HG03460 (cell line): ENCODE measurements around the gene RNASE9.
"Not testable (repeated sequence)": the region's sequence is repeated elsewhere in the genome, so short reads cannot be mapped to it uniquely, and the experiment has no call there.

Experiments used
- ATAC-seq: cut with Tn5 transposase; IDR thresholded peaks from one replicate; pipeline ENCODE4 v1.9.1; 2021; ENCODE audit not compliant: unreplicated experiment

Gene RNASE9

DNA sequence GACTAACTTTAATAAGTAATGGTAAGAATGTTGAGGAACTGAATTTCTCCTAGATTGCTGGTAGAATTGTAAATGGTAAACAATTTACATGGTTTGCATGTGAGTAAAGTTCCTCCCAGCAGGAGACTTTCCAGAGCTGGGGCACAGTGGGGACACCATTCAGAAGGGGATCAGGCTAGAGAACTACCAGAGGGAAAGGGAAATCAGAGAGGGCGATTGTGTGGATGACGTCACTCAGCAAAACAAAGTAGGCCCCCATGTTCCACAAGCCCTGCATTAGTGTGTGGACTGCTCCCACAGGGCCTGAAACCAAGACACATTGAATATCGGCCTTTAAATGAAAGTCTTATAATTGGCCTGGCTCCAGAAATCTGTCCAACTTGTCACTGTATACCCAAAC is 17.5 kb upstream of the RNASE9 start:
- no peak for ATAC-seq

- ATAC-seq, result not testable (repeated sequence)
Measured at GRCh38 chr14:20572382-20572990, 11.6 kb upstream of the RNASE9 start.

- not testable (repeated sequence) for ATAC-seq
Measured at GRCh38 chr14:20570720-20571119, 9.9 kb upstream of the RNASE9 start.

- ATAC-seq, result not testable (repeated sequence)
Measured at GRCh38 chr14:20569865-20570264, 9.0 kb upstream of the RNASE9 start.

DNA sequence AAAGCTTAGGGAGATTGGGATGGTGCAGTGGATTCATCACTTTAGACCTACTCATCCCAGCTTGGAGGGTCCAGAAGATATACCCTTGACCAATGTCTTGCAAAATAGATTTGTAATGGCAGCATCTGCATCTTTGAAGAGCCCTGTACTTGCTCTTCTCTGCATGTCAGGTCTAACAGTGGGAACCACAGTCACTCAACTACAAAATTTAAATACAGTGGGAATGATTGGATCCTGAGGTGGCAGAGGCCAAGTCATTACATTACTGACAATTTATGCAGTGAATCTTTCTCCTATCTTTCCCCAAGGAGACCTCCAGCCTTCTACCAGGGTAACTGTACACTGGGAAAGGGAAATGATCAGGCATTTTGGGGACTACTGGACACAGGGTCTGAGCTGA is 8.2 kb upstream of the RNASE9 start:
- ATAC-seq, result no peak

DNA sequence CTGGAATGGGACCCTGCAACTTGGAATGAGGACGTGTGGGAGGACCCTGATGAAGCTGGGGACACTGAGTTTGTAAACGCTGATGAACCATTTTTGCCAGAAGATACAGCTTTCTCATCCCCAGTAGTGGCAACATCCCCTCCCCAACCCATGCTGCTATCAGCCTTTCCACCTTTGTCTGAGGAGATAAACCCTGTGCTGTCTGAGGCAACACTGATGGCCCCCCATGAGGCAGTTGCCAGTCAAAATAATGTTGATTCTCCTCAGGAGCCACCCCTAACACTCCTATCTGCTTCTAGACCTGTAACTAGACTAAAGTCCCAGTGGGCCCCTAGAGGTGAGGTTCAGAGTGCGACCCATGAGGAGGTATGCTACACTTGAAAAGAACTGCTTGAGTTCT is 7.5 kb upstream of the RNASE9 start:
- ATAC-seq, result no peak

- not testable (repeated sequence) for ATAC-seq
Measured at GRCh38 chr14:20567199-20567598, 6.4 kb upstream of the RNASE9 start.

GRCh38 chr14:20564501-20564997 is 3.7 kb upstream of the RNASE9 start:
- no peak for ATAC-seq

DNA sequence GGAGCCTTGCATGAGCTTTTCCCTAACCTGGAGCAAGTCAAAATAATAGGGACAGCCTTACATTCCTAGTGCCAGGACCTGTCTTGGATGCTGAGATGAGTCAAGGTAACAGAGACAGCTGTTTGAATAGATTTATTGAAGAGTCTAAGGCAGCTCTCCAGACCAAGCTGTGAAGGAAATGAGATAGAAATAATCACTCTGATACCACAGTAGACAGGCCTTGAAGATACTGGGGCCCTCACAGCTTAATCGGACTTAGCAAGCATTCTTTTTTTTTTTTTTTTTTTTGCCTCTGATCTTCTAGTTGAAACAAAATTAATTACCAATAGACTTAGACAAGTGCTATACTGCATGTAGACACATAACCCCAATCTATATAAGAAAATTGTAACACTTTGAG is 3.1 kb upstream of the RNASE9 start:
- ATAC-seq, result no peak

GRCh38 chr14:20559461-20559904 is 1.4 kb downstream of the RNASE9 start:
- ATAC-seq, result no peak

DNA sequence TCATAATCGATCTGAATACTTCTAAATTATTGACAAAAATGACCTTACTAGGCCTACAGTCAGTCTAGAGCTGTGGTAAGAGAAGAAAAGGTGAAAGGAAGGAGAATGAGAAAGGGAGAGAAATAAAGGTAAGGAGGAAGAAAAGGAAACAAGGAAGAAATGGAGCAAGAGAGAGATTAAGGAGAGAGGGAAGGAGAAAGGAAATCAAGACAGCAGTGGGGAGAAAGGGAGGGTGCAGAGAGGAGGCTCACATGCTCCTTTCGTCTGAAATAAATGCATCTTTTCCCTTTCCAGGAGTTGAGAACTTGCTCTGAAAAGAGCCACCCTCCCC is 3.7 kb downstream of the RNASE9 start:
- ATAC-seq, result no peak

GRCh38 chr14:20556500-20557211 is 4.2 kb downstream of the RNASE9 start:
- no peak for ATAC-seq

- ATAC-seq, result no peak
Measured at GRCh38 chr14:20555845-20556244, 5.0 kb downstream of the RNASE9 start.

DNA sequence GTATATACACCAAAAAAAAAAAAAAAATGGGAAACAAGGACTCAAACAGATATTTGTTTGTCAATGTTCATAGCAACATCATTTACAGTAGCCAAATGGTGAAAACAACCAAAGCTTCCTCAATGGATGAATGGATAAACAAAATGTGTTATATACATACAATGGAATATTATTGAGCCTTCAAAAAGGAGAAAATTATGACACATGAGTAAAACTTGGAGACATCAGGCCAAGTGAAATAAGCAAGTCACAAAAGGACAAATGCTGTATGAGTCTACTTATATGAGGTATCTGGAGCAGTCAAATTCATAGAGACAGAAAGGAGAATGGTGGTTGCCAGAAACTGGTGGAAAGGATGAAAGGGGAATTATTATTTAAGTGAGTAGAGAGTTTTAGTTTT is 7.8 kb downstream of the RNASE9 start:
- ATAC-seq, result no peak

DNA sequence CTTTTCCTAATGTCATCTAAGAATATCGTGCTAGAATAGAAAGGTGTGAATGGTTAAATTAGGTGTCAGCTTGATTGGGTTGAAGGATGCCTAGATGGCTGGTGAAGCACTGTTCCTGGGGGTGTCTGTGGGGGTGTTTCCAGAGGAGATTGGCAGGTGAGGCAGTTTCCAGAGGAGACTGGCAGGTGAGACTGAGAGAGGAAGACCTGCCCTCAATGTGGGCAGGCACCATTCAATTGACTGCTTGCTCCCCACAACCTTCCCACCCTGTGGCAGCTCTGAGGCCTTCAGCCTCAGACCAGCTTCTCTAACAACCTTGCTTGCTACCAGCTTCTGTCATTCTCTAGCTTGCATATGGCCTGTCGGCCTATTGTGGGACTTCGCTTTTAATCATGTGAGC is 9.2 kb downstream of the RNASE9 start:
- ATAC-seq, result no peak

DNA sequence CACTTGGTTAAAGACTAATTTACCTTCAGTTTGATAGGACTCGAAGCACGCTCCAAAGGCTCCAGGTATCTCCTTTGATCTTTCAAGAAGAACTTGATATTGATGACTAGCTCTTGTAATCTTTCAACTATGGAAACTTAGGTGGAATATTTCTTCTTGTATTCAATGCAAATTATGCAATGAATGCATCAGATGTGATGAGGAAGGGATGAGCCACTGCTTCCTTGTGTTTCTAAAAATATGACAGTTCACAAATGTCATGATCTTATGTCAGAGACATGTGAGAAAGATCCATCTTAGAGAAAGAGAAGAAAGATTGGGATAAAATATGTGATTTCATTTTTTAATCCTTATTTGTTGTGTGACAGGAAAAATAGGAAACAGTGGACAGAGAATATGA is 9.9 kb downstream of the RNASE9 start:
- ATAC-seq, result no peak

GRCh38 chr14:20548414-20549158 is 12.3 kb downstream of the RNASE9 start:
- no peak for ATAC-seq

DNA sequence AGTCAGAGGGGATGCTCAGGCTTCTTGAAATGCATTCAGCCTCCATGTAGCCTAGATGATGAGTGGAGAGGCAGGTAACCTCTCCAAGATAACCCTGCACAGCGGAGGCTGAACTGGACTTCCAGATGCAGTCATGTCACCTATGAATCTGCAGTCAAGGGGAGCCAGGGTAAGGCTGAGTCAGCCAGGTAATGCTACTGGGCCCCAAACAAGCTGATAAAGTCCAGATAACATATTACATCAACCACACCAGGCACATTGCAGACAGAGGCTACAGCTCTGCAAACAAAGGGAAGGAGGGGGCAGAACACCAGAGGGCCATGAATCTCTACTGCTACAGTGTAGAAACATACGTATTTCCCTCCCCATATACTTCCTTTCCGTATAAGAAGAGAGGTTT is 14.0 kb downstream of the RNASE9 start:
- no peak for ATAC-seq

GRCh38 chr14:20539906-20540305 is 20.9 kb downstream of the RNASE9 start:
- ATAC-seq, result no peak

- no peak for ATAC-seq
Measured at GRCh38 chr14:20530771-20531571, 29.9 kb downstream of the RNASE9 start.

DNA sequence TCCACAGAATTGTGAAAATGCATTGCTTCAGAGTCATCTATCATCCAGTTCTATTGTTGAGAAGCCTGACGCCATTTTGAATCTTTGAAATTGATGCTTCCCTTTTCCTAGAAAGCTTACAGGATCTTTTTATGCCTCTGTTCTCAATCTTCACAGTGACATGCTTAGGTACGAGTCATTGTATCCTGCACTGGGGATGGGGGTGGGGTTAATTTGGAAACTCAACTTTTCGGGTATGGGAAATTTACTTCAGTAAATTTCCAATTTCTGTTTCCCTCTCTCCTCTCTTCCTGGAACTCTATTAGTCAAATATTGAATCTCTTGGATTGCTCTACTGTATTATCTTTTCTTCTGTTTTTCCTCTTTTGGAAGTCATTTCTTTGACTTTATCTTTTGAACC is 31.0 kb downstream of the RNASE9 start:
- no peak for ATAC-seq
